Ishikawa (cell line): ENCODE measurements around the gene CCSER1.

Source experiments
- EGR1 ChIP-seq: IDR thresholded peaks from 2 replicates; pipeline ENCODE4 v1.6.1; 2012
- MAX ChIP-seq: IDR thresholded peaks from 2 replicates; pipeline ENCODE4 v1.6.1; 2012
- REST ChIP-seq: IDR thresholded peaks from 2 replicates; pipeline ENCODE4 v1.6.1; 2012; ENCODE audit warnings: low read depth, mild to moderate bottlenecking
- TAF1 ChIP-seq: IDR thresholded peaks from 2 replicates; pipeline ENCODE4 v1.6.1; 2012; ENCODE audit warnings: low read depth, mild to moderate bottlenecking
- TEAD4 ChIP-seq: IDR thresholded peaks from 2 replicates; pipeline ENCODE4 v1.6.1; 2012
- TF ChIP-seq, protein P1 (sequence below): IDR thresholded peaks from 2 replicates; pipeline ENCODE4 v1.6.1; 2012

DNA sequence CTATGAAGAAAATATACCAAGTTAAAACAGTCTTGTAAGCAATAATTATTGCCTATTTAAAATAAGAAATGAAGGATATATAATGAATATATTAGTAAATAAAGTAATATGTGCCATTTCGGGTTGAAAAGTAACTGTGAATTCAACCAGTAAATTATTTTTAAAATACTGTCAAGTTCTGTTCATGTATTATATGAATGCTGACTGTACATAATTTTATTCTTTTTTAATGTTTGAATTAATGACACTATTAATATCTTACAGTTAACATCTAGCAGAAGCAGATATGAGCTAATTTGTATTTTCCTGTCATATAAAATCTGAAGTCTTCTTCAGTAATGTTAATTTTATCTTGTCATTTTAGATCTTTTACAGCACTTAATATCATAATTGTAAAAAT is 632.9 kb downstream of the CCSER1 start:
- TF ChIP-seq MAX (no peak), TAF1 (no peak), REST (no peak), EGR1 (no peak), TEAD4 (no peak)
- TF ChIP-seq, protein P1, sequence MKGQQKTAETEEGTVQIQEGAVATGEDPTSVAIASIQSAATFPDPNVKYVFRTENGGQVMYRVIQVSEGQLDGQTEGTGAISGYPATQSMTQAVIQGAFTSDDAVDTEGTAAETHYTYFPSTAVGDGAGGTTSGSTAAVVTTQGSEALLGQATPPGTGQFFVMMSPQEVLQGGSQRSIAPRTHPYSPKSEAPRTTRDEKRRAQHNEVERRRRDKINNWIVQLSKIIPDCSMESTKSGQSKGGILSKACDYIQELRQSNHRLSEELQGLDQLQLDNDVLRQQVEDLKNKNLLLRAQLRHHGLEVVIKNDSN: no peak
